GM12801 (cell line): ENCODE measurements around the gene PDSS2.

Experiments used
- TF ChIP-seq, protein P1 (sequence below): IDR thresholded peaks from one replicate; pipeline ENCODE4 v1.5.1; 2011; ENCODE audit warnings: control low read depth; ENCODE audit not compliant: insufficient read length; ENCODE audit errors: extremely low read depth

Gene PDSS2

DNA sequence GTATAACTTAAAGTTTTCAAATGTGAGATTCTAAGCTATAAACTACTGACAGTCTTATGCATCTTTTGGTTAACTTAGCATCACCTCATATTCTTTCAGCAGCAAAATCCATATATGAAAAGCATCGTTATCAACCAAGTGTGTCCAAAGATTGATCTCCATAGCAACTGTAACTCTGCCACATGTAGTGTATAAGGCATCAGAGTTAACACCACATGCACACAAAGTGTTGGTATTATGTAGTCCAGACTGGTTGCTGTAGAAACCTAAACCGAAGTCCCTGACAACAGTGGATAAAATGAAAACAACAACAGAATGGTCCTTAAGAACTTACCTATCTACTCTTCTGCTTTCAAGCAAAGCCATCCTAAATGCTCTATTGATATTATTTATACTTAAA, 39.6 kb downstream of the PDSS2 start:
- TF ChIP-seq, protein P1, sequence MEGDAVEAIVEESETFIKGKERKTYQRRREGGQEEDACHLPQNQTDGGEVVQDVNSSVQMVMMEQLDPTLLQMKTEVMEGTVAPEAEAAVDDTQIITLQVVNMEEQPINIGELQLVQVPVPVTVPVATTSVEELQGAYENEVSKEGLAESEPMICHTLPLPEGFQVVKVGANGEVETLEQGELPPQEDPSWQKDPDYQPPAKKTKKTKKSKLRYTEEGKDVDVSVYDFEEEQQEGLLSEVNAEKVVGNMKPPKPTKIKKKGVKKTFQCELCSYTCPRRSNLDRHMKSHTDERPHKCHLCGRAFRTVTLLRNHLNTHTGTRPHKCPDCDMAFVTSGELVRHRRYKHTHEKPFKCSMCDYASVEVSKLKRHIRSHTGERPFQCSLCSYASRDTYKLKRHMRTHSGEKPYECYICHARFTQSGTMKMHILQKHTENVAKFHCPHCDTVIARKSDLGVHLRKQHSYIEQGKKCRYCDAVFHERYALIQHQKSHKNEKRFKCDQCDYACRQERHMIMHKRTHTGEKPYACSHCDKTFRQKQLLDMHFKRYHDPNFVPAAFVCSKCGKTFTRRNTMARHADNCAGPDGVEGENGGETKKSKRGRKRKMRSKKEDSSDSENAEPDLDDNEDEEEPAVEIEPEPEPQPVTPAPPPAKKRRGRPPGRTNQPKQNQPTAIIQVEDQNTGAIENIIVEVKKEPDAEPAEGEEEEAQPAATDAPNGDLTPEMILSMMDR, result no peak

DNA sequence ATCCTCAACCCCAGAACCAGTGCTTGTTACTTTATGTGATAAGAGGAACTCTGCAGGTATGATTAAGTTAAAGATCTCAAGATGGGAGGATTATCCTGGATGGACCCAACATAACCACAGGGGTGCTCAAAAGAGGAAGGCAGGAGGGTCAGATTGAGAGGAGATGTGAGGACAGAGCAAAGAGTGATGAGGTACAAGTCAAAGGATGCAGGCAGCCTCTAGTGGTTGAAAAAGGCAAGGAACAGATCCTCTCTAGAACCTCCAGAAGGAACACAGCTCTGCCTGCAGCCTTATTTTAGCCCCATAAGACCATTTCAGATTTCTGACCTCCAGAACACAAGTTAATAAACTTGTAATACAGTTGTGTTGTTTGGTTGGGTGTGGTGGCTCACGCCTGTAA, 41.2 kb downstream of the PDSS2 start:
- TF ChIP-seq, protein P1, result no peak

DNA sequence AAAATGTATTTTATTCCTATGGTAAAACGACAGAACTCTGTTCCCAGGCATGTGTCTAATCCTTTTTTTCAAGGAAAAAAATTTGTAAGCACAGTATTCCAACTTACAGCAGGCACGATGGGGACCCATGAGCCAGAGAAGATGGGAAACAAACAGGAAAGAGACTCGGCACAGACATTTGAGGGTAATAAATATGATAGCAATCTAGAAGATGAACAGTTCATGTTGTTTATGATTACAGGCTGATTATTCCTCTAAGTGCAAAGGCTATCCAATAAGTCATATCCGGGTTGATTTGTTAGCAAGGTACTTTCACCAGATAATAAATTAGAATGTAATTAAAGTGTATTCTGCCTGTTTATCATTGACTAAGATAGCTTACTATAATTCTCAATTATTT, 43.2 kb downstream of the PDSS2 start:
- TF ChIP-seq, protein P1, result no peak

DNA sequence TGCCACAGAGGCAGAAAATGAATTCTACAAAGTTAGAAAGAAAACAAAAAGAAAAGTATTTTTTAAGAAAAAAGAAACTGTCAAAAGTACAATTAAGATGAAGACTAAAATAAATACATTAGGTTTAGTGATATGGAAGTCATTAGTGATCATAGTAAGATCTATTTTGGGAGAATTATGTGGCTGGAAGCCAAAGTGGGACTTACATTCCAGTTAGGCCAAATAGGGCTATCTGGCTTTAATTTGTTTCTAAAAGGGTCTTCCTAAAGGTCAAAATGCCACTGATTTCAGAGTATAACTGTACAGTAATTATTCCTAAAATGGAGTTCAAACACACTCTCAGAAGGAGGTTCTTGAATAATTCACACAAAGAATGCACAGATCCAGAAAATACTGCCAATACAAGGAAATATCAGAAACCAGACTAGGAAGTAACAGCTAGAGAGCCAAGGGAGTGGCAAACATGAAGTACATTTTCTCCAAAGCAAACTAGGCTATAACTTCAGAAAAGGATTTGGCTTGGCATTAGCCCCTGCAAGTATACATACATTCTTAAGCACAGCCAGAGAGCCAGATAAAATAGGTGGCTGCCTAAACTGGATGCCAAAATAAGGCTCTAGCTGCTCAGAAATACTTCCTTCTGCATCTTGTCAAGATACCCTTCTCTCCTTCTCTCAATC, 45.3 kb downstream of the PDSS2 start:
- TF ChIP-seq, protein P1, result no peak

DNA sequence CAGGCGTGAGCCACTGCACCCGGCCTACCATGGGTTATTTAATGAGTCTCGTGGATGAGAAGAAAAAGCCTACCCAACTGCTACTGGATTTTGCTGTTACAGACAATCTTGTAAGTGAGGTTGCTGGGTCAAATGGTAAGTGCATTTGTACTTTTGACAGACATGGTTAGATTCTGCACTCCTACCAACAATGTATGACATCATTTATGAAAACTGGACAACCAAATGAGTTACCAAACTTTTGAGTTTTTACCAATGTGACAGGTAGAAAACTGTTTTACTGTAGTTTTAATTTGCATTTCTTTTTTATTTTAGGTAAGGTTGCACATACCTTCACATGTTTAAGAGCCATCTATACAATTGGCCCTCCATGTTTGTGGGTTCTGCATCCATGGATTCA, 48.2 kb downstream of the PDSS2 start:
- TF ChIP-seq, protein P1, result no peak

DNA sequence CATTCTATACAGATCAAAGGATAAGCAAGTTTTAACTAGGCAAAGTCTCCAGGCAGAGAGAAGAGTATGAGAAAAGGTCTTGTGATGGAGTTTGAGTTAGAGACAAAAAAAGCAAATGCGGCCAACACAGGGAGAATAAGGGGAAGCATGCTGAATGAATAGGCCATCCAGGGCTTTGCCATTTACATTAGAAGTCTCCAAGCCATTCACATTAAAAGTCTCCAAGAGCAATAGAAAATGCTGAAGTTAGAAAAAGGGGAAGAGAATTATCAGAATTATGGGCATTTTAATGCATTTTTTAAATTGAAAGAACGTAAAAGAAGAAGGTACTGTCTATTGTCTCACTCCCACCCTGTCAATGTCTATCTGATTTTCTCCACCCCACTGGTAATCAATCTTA, 49.4 kb downstream of the PDSS2 start:
- TF ChIP-seq, protein P1, result no peak

DNA sequence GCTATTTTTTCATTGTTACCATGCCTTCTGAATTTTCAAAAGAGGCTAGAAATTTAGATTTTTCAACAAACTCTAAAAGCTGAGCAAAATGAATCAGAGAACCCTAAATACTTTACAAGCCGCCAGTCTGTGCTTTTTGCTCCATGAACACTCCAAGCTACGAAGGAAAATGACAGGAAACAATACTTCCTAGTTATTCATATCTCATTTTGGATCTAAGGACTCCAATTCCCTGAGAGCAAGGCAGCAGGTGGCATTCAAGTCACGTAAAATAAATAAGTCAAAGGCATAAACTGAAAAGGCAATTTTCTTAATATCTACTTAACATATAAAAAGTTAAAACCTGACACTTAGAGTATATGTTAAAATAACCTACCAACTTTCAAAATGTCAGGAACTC, 50.6 kb downstream of the PDSS2 start:
- TF ChIP-seq, protein P1, result no peak
